HG03039 (cell line): ENCODE data around the gene CARF.
"Not testable (repeated sequence)": the region's sequence is repeated elsewhere in the genome, so short reads cannot be mapped to it uniquely, and the experiment has no call there.

Experiments used
- ATAC-seq: cut with Tn5 transposase; IDR thresholded peaks from one replicate; pipeline ENCODE4 v1.9.1; 2021; ENCODE audit warnings: mild to moderate bottlenecking, moderate library complexity; ENCODE audit not compliant: unreplicated experiment

The CARF gene

DNA sequence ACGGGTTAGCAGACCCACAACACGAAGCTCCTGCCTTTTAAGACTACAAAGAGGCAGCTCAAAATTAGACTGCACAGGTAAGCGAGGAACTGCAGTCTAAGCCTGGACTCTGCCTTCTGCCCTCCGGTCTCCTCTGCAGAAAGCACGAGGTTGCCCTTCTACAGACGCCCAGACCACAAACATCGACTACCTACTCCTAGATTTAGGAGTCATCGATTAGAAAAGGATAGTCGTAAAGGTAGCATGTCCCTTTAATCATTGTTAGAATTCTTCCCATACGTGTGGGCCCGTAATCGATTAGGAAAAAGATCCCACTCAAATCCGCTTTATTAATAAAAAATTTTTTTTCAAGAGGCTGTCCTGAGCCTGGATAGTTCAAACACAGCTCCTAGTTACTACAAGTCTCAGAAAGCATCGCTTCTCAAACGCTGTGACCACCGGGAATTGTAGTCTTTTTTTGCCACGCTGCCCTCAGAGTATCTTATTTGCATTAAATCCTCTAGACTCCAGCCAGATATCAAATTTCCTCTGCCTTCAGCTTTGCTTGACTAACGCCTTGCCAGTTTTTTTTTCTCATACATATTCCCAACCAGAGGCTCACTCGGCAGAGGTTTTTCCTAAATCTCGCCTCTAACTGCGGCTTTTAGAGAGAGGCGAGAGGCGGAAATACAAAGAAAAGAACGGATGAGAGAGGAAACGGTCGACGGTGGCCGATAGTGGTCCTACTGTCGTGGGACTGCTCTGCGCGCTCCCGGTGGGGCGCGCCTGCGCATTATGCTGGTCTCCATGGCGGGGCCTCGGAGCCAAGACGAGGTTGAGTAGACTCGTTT is at the start of gene CARF, which contains the start of gene WDR12:
TSS of gene CARF (plus strand) at position 764 of the 830 bp plus-strand sequence. CDS start 29,628 bp downstream, outside the sequence.
TSS of gene WDR12 (minus strand) at position 162 of the 830 bp plus-strand sequence. CDS start 197 bp downstream, outside the sequence.
- peak; percentile 72 for ATAC-seq

GRCh38 chr2:202870431-202871299 is 41.4 kb upstream of the CARF start:
- ATAC-seq: peak; percentile 66

- peak; percentile 49 for ATAC-seq
Observed at GRCh38 chr2:202871300-202872141, 40.6 kb upstream of the CARF start, which contains the start of gene ICA1L. Gene ICA1L, minus strand, starts transcription at chr2:202871766. Its CDS starts 42,757 bp downstream, at chr2:202829009.

GRCh38 chr2:202877699-202878098 is 34.4 kb upstream of the CARF start:
- ATAC-seq: no peak

GRCh38 chr2:202881570-202881969 is 30.5 kb upstream of the CARF start:
- ATAC-seq: no peak

GRCh38 chr2:202883987-202884675 is 27.9 kb upstream of the CARF start:
- ATAC-seq: no peak

GRCh38 chr2:202885190-202885589 is 26.9 kb upstream of the CARF start:
- no peak for ATAC-seq

DNA sequence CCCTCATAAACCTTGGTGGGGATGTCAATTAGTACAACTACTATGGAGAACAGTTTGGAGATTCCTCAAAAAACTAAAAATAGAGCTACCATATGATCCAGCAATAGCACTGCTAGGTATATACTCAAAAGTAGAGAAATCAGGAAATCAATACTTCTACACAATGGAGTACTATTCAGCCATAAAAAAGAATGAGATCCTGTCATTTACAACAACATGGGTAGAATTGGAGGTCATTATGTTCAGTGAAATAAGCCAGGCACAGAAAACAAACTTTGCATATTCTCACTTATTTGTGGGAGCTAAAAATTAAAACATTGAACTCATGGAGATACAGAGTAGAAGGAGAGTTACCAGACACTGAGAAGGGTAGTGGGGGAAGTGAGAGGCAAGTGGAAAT is 6.6 kb upstream of the CARF start:
- ATAC-seq: not testable (repeated sequence)

DNA sequence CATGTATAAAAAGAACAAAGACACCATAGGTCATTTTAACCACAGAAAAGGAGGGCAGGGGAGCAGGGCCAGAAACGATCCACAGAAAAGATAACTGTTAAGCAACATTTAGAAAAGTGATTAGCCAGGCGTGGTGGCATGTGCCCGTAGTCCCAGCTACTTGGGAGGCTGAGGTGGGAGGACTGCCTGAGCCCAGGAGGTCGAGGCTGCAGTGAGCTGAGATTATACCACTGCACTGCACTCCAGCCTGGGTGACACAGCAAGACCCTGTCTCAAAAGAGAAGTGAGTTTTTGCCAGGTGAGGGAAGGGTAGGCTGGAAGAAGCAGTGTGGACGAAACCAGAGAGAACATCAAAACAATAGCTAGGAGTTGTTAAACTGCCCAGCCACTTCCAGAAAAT is 3.9 kb upstream of the CARF start:
- ATAC-seq: no peak

- ATAC-seq: no peak
Observed at GRCh38 chr2:202909394-202910192, 2.5 kb upstream of the CARF start.

- ATAC-seq: not testable (repeated sequence)
Observed at GRCh38 chr2:202910250-202910649, 1.8 kb upstream of the CARF start.

DNA sequence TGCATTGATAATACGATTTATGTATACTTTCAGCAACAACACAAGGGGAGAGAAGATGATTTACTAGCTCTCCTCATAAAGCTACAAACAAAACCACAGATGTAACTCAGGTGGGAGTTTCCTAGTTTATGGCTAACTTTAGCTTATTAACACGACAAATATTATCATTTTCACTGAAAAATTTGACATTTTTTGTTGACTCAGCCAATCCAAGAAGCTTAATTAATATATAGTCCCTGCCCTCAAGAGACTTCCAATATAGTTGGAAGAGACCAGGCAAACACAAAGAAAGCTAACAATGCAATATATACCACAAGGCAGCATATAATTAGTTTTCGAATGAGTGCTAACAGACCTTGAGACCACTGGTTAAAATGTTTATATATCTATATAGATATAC is 1.4 kb upstream of the CARF start:
- ATAC-seq: no peak

GRCh38 chr2:202911203-202911511 is 918 bp upstream of the CARF start:
- no peak for ATAC-seq

- ATAC-seq: peak; percentile 43
Observed at GRCh38 chr2:202912342-202913201, 497 bp downstream of the CARF start.

DNA sequence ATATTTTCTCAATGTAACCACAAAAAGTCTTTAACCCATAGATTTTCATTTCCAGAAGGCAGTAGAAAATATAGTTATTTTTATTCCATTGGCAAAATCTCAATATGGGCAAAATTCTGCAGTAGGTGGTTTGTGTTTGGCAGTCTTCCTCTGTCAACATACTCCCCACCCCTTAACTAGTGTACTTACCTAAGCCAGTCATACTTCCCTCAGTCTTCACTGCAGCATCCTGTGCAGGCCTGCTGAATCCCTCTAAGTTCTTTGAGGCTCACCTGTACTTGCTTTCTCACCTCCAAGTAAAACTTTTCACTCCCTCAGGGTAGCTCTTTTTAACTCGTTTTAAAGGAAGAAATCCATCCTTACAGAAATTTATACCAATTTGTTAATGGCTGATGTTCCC is 6.8 kb downstream of the CARF start:
- ATAC-seq: no peak

DNA sequence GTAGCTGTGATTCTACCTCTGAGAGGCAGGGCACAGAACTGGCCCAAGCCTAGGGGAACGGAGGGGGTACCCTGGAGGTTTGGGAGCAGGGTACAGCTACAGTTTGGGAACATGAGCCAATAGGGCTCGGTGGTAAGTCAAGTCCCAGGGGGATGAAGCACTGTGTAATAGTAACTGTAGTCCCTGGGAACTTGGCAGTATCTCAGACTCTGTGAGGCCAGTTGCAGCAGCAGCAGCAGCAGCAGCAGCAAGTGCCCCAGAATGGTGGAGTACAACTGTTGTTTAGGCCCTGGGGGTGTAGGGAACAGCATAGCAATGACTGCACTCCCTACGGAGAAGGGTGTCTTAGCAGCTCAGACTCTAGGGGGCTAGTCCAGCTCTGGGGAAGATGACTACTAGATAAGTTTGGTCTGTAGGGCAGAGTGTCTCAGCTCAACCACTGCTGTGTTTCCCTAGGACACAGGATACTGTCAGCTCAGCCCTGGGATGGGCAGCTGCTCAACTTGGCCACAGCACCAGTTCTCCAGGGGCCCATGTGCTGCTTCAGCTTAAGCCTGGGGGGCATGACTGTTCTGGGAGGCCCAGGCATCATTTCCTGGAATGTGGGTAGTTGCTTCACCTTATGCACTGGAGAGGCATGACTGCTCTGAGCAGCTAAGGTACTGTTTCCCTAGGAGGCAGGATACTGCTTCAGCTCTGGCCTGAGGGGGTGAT is 20.5 kb downstream of the CARF start:
- no peak for ATAC-seq

DNA sequence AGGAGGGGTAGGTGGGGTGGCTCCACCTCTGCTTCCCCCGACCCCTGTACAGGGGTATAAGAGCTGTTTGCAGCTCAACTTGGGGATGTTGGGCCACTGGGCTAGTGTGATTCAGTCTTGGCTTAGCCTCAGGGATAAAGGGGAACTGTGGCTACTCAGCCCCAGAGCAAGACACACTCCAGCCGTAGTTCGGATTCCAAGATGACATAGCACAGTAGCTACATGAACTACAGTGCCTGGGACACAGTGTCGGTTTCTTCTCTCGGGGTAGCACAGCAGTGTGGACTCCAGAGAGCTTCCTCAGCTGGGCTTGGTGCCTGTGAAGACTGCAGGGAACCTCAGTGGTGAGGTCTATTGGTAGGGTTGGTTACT is 21.1 kb downstream of the CARF start:
- no peak for ATAC-seq

- no peak for ATAC-seq
Observed at GRCh38 chr2:202933958-202934357, 21.9 kb downstream of the CARF start.
